GM23338 (cell line): ENCODE results near the gene SCN7A. TPM values are rescaled to one million over a fixed set of nuclear protein-coding genes. Genes with fewer than 3 reads are reported as not detected.
A peak's percentile ranks its signal among the peaks of the same experiment; 100 is the strongest.

Experiments used
- ATAC-seq: fragments of 200-7000 bp; cut with Tn5 transposase; 3 replicates; pipeline ENCODE4 v1.9.1; 2020
- DNase-seq: peaks from one replicate; pipeline ENCODE4 v3.0.0-alpha.2; 2015; ENCODE audit warnings: low spot score
- H2AFZ ChIP-seq: fragments of 200-600 bp; sonication (generic); 2 replicates; pipeline ENCODE4 v1.8.0; 2016; ENCODE audit warnings: antibody characterized with exemption, mild to moderate bottlenecking, moderate library complexity
- H3F3A ChIP-seq: fragments of 200-600 bp; sonication (generic); replicated peaks from 2 replicates; pipeline ENCODE4 v1.8.0; 2017; ENCODE audit warnings: antibody characterized with exemption, mixed run types, low read depth
- H3K27ac ChIP-seq: fragments of 200-600 bp; sonication (generic); 2 replicates; pipeline ENCODE4 v1.6.1; 2016; ENCODE audit warnings: low read depth
- H3K27me3 ChIP-seq: fragments of 200-600 bp; sonication (generic); 2 replicates; pipeline ENCODE4 v1.8.0; 2016; ENCODE audit warnings: mild to moderate bottlenecking, mixed run types, moderate library complexity; ENCODE audit not compliant: insufficient read depth
- H3K36me3 ChIP-seq: fragments of 200-600 bp; sonication (generic); 2 replicates; pipeline ENCODE4 v1.8.0; 2016; ENCODE audit warnings: mild to moderate bottlenecking; ENCODE audit not compliant: insufficient read depth
- H3K4me1 ChIP-seq: fragments of 200-600 bp; sonication (generic); 2 replicates; pipeline ENCODE4 v1.8.0; 2016; ENCODE audit warnings: mild to moderate bottlenecking, moderate library complexity; ENCODE audit not compliant: insufficient read depth
- H3K4me2 ChIP-seq: fragments of 200-600 bp; sonication (generic); 2 replicates; pipeline ENCODE4 v1.7.1; 2017; ENCODE audit warnings: mixed run types
- H3K4me3 ChIP-seq: fragments of 200-600 bp; sonication (generic); 2 replicates; pipeline ENCODE4 v1.6.1; 2016; ENCODE audit warnings: mixed run types
- H3K79me2 ChIP-seq: fragments of 200-600 bp; sonication (generic); replicated peaks from 2 replicates; pipeline ENCODE4 v1.8.0; 2017; ENCODE audit warnings: mild to moderate bottlenecking; ENCODE audit not compliant: insufficient read depth
- H3K9me2 ChIP-seq: fragments of 200-600 bp; sonication (generic); 2 replicates; pipeline ENCODE4 v1.8.0; 2017; ENCODE audit not compliant: insufficient read depth
- H4K20me1 ChIP-seq: fragments of 200-600 bp; sonication (generic); replicated peaks from 2 replicates; pipeline ENCODE4 v1.8.0; 2017; ENCODE audit warnings: mild to moderate bottlenecking; ENCODE audit not compliant: insufficient read depth
- H3K27ac Mint-ChIP-seq: 2 replicates; pipeline ENCODE4 v1.8.0; 2020; ENCODE audit warnings: inconsistent platforms, mild to moderate bottlenecking, moderate library complexity, mixed read lengths
- H3K27me3 Mint-ChIP-seq: 3 replicates; pipeline ENCODE4 v1.8.0; 2022; ENCODE audit warnings: low read depth, mild to moderate bottlenecking, moderate library complexity, mixed read lengths, inconsistent platforms; ENCODE audit not compliant: insufficient read depth, poor library complexity
- H3K36me3 Mint-ChIP-seq: 3 replicates; pipeline ENCODE4 v1.8.0; 2021; ENCODE audit warnings: low read depth, mild to moderate bottlenecking, inconsistent platforms, moderate library complexity, mixed read lengths
- H3K4me1 Mint-ChIP-seq: 3 replicates; pipeline ENCODE4 v1.8.0; 2020; ENCODE audit warnings: mild to moderate bottlenecking, inconsistent platforms, mixed read lengths
- H3K4me3 Mint-ChIP-seq: 3 replicates; pipeline ENCODE4 v1.8.0; 2021; ENCODE audit warnings: moderate library complexity, mild to moderate bottlenecking, inconsistent platforms, mixed read lengths
- H3K9me3 Mint-ChIP-seq: 3 replicates; pipeline ENCODE4 v1.8.0; 2020; ENCODE audit warnings: moderate library complexity, mild to moderate bottlenecking, inconsistent platforms, mixed read lengths
- CREB1 ChIP-seq: fragments of 250-450 bp; sonication (Bioruptor Pico); IDR thresholded peaks from 2 replicates; pipeline ENCODE4 v1.5.0; 2020; ENCODE audit warnings: low read depth, mild to moderate bottlenecking, moderate library complexity
- CTCF ChIP-seq, 2 experiments: fragments of 200-600 bp in 1 of 2; sonication (generic) in 1 of 2; conservative IDR thresholded peaks; 2 replicates each; pipeline versions ENCODE4 v1.5.1 to v1.6.1; 2016 to 2017; ENCODE audit warnings: antibody characterized with exemption in 2 of 2, low read depth in 2 of 2, mild to moderate bottlenecking in 2 of 2, moderate library complexity in 1 of 2
- ETS1 ChIP-seq: IDR thresholded peaks from 2 replicates; pipeline ENCODE4 v1.6.1; 2016; ENCODE audit warnings: antibody characterized with exemption
- EZH2 ChIP-seq: fragments of 200-600 bp; sonication (generic); IDR thresholded peaks from one replicate; pipeline ENCODE4 v1.8.0; 2017; ENCODE audit warnings: antibody characterized with exemption, mild to moderate bottlenecking, low read depth; ENCODE audit not compliant: unreplicated experiment
- ZNF462 ChIP-seq: fragments of 250-450 bp; sonication (Bioruptor Pico); IDR thresholded peaks from 2 replicates; pipeline ENCODE4 v1.5.0; 2020; ENCODE audit warnings: mild to moderate bottlenecking, moderate library complexity
- polyA plus RNA-seq: library from polyadenylated mRNA; unstranded; fragments of >200 nt; fragmentation: Nextera tagmentation; extraction: Ambion mirVana; gene quantifications from 2 replicates; pipeline ENCODE4 v1.2.1, GENCODE V29; 2016
- total RNA-seq: library from RNA; depleted of rRNA; stranded (reverse); fragments of >200 nt; shearing (Covaris generic); gene quantifications from 2 replicates; pipeline ENCODE4 v1.2.3, GENCODE V29; 2014

SCN7A gene
- total and polyA plus RNA-seq, 2 experiments from 2014 or later = 0.10 to 0.42 TPM

- no peak for TF ChIP-seq ETS1
- no peak for TF ChIP-seq EZH2
- TF ChIP-seq CREB1 (CRISPR knock-in tag) = no peak
- TF ChIP-seq CTCF (conservative IDR thresholded peaks at IDR 0.05; ENCODE audit: low read depth in 2 of 2) = no peak
- peak; percentile 85; the same call in 1 of the 2 replicates for TF ChIP-seq ZNF462 (CRISPR knock-in tag)
- H3K27me3 Mint-ChIP-seq = peaks cover 3% of the 10 kb centered on the region
- Histone ChIP-seq H3K79me2 (no peaks in the 10 kb centered on the region), H3K36me3 (no peaks in the 10 kb centered on the region), H2AFZ (no peak overlapping the region), H3K4me3 (peak overlapping the region; percentile 11; the same call in 1 of the 2 replicates), H3K27ac (peak overlapping the region; percentile 13; the same call in 1 of the 2 replicates), H3K4me1 (peaks cover 31% of the 10 kb centered on the region), H3K9me2 (no peaks in the 10 kb centered on the region), H3F3A (no peaks in the 10 kb centered on the region), H3K4me2 (peak overlapping the region; percentile 72), H3K27me3 (no peaks in the 10 kb centered on the region), H4K20me1 (no peaks in the 10 kb centered on the region)
- no peak for DNase-seq
- H3K36me3 Mint-ChIP-seq = no peaks in the 10 kb centered on the region
- H3K4me3 Mint-ChIP-seq = peak overlapping the region; percentile 9
- no peaks in the 10 kb centered on the region for H3K9me3 Mint-ChIP-seq
- H3K4me1 Mint-ChIP-seq = peaks cover 43% of the 10 kb centered on the region
- 0 out of 3 replicates have a peak, but pooled peaks have one; percentile 2 for ATAC-seq
- peak overlapping the region; percentile 8 for H3K27ac Mint-ChIP-seq
Observed at GRCh38 chr2:166373105-166373504, 120.9 kb downstream of the SCN7A start.
